ENCODE data around the gene PLSCR5.
A peak's percentile ranks its signal among the peaks of the same experiment; 100 is the strongest.

PLSCR5 gene

DNA sequence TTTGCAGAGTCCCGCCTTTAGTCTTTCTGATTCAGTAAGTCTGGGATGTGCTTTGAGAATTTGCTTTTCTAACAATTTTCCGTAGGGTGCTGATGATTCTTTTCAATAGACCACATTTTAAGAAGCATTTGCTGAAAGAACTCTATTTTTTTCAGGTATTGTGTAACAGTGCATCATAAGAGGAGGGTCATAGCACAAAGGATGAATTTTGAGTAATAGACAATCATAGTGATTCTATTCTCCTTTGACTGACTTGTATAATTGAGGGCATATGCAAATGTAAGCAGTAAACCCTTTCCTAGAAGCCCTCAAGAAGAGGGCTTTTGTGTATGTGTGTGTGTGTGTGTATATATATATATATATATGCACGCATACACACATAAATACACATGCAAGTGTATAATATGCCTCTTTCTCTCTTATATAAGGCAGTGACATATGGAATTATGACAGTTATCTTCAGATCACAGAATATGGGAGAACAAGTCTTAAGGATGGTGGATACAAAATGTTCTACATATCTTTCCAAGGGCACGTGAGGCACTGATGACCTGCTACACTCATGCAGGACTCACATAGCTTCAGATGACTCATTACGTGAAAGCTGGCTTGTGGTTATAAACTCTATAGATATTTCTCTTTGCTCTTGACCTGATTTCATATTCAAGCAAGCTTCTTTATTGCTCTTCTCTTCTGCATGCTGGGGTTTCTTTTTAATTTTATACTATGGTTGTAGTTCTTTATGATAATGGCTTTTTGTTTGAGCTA lies 54.2 kb downstream of the PLSCR5 start:
- no peaks in the 10 kb centered on the region for H4K20me1 ChIP-seq (ENCODE audit: insufficient read depth, low read length)
- H3K79me2 ChIP-seq (ENCODE audit: insufficient read depth, low read length) = no peaks in the 10 kb centered on the region
- no peaks in the 10 kb centered on the region for H3K36me3 ChIP-seq (ENCODE audit: insufficient read depth, low read length)
- H3K27me3 ChIP-seq (ENCODE audit: insufficient read depth, low read length, poor library complexity) = no peaks in the 10 kb centered on the region
- ATAC-seq (ENCODE audit: insufficient read depth, low read depth) (peak; percentile 44; the same call in 2 of the 3 replicates), DNase-seq (no peak)
- peak overlapping the region; percentile 60; the same call in 1 of the 2 replicates for H2AFZ ChIP-seq (ENCODE audit: low read depth, low read length)
- H3K4me3 ChIP-seq (ENCODE audit: low read depth in 1 of 2, low read length in 2 of 2) = no peak overlapping the region
- no peak overlapping the region for H3K27ac ChIP-seq (ENCODE audit: low read length)
- H3K4me2 ChIP-seq (ENCODE audit: insufficient read depth, low read length) = peak overlapping the region; percentile 54
- no peak overlapping the region for H3K9ac ChIP-seq (ENCODE audit: low read depth, low read length)
- H3K4me1 ChIP-seq (ENCODE audit: insufficient read depth, low read length) = peaks cover 28% of the 10 kb centered on the region
- TF ChIP-seq, protein P1, sequence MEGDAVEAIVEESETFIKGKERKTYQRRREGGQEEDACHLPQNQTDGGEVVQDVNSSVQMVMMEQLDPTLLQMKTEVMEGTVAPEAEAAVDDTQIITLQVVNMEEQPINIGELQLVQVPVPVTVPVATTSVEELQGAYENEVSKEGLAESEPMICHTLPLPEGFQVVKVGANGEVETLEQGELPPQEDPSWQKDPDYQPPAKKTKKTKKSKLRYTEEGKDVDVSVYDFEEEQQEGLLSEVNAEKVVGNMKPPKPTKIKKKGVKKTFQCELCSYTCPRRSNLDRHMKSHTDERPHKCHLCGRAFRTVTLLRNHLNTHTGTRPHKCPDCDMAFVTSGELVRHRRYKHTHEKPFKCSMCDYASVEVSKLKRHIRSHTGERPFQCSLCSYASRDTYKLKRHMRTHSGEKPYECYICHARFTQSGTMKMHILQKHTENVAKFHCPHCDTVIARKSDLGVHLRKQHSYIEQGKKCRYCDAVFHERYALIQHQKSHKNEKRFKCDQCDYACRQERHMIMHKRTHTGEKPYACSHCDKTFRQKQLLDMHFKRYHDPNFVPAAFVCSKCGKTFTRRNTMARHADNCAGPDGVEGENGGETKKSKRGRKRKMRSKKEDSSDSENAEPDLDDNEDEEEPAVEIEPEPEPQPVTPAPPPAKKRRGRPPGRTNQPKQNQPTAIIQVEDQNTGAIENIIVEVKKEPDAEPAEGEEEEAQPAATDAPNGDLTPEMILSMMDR (IDR thresholded peaks at IDR 0.05; ENCODE audit: borderline replicate concordance, extremely low read depth, low read length, poor library complexity, severe bottlenecking) = no peak
- TF ChIP-seq EZH2 (IDR thresholded peaks at IDR 0.05; ENCODE audit: borderline replicate concordance, low read depth, low read length, severe bottlenecking) = no peak
- no peaks in the 10 kb centered on the region for H3K9me3 ChIP-seq (ENCODE audit: insufficient read depth, low read length, severe bottlenecking)

DNA sequence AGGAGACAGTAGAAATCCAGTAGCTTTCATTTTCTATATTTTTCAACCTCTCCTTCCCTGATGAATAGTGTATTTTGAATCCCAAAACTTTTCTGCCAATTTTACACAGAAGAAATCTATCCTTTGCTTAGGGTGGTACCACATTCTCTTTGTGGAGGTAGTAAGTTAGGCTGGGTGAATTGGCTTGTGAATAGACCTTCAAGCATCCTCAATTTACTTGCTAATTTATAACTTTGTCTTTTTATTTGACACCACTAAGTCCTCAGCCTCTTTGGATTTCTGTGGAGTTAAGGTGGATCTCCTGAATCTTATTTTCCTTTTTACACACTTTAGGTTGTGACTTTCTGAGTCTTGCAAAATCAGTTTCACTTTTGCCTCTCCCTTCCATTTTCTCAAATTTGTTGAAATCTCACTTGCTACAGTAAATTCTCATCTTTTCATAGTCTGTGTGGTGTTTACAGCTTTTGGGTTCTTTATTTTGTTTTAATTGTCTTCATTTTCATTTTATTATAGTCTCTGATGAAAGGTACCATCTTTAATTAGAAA lies 55.0 kb downstream of the PLSCR5 start:
- H3K4me3 ChIP-seq (ENCODE audit: low read depth in 1 of 2, low read length in 2 of 2) = peak overlapping the region in 1 of 2 experiments; percentile 25; a peak in 1 of 4 replicates
- H4K20me1 ChIP-seq (ENCODE audit: insufficient read depth, low read length) = no peaks in the 10 kb centered on the region
- peak overlapping the region; percentile 60 for H2AFZ ChIP-seq (ENCODE audit: low read depth, low read length)
- peaks cover 30% of the 10 kb centered on the region for H3K4me1 ChIP-seq (ENCODE audit: insufficient read depth, low read length)
- DNase-seq (no peak), ATAC-seq (ENCODE audit: insufficient read depth, low read depth) (peak; percentile 66)
- H3K4me2 ChIP-seq (ENCODE audit: insufficient read depth, low read length) = peak overlapping the region; percentile 54
- no peak for TF ChIP-seq EZH2 (IDR thresholded peaks at IDR 0.05; ENCODE audit: borderline replicate concordance, low read depth, low read length, severe bottlenecking)
- TF ChIP-seq, protein P1 (IDR thresholded peaks at IDR 0.05; ENCODE audit: borderline replicate concordance, extremely low read depth, low read length, poor library complexity, severe bottlenecking) = no peak
- peak overlapping the region; percentile 28 for H3K27ac ChIP-seq (ENCODE audit: low read length)
- peak overlapping the region; percentile 24; the same call in 1 of the 2 replicates for H3K9ac ChIP-seq (ENCODE audit: low read depth, low read length)
- no peaks in the 10 kb centered on the region for H3K79me2 ChIP-seq (ENCODE audit: insufficient read depth, low read length)
- H3K36me3 ChIP-seq (ENCODE audit: insufficient read depth, low read length) = no peaks in the 10 kb centered on the region
- no peaks in the 10 kb centered on the region for H3K27me3 ChIP-seq (ENCODE audit: insufficient read depth, low read length, poor library complexity)
- no peaks in the 10 kb centered on the region for H3K9me3 ChIP-seq (ENCODE audit: insufficient read depth, low read length, severe bottlenecking)

DNA sequence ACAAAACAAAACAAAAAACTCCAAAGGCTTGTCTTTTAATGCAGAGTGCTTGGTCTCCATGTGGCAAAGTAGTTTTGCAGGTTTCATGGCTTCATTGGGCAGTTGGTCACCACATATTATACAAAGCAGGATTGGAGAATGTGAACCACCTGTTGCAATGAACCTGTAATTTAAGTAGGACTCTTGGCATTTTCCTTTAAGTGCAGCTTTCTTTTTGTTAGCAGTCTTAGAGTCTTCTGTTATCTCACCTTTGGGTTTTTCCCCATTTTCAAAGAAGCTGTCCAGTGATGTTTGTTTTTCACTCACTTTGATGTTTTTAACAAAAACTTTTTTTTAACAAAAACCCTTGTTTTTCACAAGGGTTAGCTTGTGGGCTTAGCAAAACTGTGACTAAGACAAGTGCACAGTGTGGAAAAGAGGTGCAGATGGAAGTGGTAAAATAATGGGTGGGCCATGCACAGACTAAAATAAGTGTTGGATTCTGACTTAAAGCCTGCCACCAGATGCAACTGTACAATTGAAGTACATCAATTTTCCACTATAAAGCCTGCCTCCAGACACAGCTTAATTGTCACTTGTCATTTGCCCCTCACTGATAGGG lies 57.8 kb downstream of the PLSCR5 start:
- H4K20me1 ChIP-seq (ENCODE audit: insufficient read depth, low read length) = peaks cover 9% of the 10 kb centered on the region; the same call in 1 of the 2 replicates

More for the DNA sequence above, 57.8 kb downstream of the PLSCR5 start:
- no peak for DNase-seq
- TF ChIP-seq, protein P1 (IDR thresholded peaks at IDR 0.05; ENCODE audit: borderline replicate concordance, extremely low read depth, low read length, poor library complexity, severe bottlenecking) = no peak
- no peak for TF ChIP-seq EZH2 (IDR thresholded peaks at IDR 0.05; ENCODE audit: borderline replicate concordance, low read depth, low read length, severe bottlenecking)
- Histone ChIP-seq H3K4me2 (ENCODE audit: insufficient read depth, low read length) (no peak overlapping the region), H3K9me3 (ENCODE audit: insufficient read depth, low read length, severe bottlenecking) (no peaks in the 10 kb centered on the region), H3K36me3 (ENCODE audit: insufficient read depth, low read length) (no peaks in the 10 kb centered on the region; the same call in 1 of the 2 replicates), H3K9ac (ENCODE audit: low read depth, low read length) (no peak overlapping the region), H3K4me3 (ENCODE audit: low read depth in 1 of 2, low read length in 2 of 2) (no peak overlapping the region), H3K79me2 (ENCODE audit: insufficient read depth, low read length) (peaks cover 22% of the 10 kb centered on the region), H3K4me1 (ENCODE audit: insufficient read depth, low read length) (peaks cover 33% of the 10 kb centered on the region), H2AFZ (ENCODE audit: low read depth, low read length) (no peak overlapping the region), H3K27me3 (ENCODE audit: insufficient read depth, low read length, poor library complexity) (no peaks in the 10 kb centered on the region), H3K27ac (ENCODE audit: low read length) (no peak overlapping the region)
- ATAC-seq (ENCODE audit: insufficient read depth, low read depth) = no peak

Measured in DND-41 (cell line).